ENCODE results near the gene PLOD2.

PLOD2 gene

DNA sequence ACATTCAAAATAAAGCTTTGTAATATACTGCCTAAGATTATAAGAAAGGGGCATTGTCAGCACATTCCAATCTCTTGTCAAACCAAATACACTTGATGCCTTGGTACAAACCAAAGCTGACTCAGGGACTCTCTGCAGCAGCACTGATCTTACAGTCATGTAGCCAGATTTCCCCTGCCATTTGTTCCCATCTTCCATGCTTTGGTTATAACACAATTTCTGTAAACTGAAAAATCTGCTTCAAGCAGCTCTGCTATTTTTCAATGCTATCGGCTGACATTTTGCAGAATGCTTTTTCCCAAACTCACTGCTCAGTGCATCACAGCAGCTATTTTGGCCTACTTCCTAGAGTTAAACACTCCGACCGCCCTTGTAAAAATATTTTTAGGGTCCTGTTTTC is 18.2 kb downstream of the PLOD2 start:
- Histone ChIP-seq H3K27me3 (ENCODE audit: insufficient read depth, poor library complexity, severe bottlenecking) (no peaks in the 10 kb centered on the region), H3K4me3 (replicated peaks; ENCODE audit: insufficient read depth, low read length) (no peak overlapping the region), H3K27ac (replicated peaks) (no peak overlapping the region)
- no peak for DNase-seq (ENCODE audit: low read depth in 1 of 2, low spot score in 1 of 2)
- TF ChIP-seq SPI1 (IDR thresholded peaks at IDR 0.05; ENCODE audit: borderline replicate concordance, low read depth) (no peak), POLR2AphosphoS5 (IDR thresholded peaks at IDR 0.05; ENCODE audit: low read depth) (no peak), GABPA (IDR thresholded peaks at IDR 0.05; ENCODE audit: low read depth) (no peak)
- TF ChIP-seq, protein P1, sequence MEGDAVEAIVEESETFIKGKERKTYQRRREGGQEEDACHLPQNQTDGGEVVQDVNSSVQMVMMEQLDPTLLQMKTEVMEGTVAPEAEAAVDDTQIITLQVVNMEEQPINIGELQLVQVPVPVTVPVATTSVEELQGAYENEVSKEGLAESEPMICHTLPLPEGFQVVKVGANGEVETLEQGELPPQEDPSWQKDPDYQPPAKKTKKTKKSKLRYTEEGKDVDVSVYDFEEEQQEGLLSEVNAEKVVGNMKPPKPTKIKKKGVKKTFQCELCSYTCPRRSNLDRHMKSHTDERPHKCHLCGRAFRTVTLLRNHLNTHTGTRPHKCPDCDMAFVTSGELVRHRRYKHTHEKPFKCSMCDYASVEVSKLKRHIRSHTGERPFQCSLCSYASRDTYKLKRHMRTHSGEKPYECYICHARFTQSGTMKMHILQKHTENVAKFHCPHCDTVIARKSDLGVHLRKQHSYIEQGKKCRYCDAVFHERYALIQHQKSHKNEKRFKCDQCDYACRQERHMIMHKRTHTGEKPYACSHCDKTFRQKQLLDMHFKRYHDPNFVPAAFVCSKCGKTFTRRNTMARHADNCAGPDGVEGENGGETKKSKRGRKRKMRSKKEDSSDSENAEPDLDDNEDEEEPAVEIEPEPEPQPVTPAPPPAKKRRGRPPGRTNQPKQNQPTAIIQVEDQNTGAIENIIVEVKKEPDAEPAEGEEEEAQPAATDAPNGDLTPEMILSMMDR (IDR thresholded peaks at IDR 0.05; ENCODE audit: insufficient read depth, low read length), result no peak
- TF ChIP-seq, protein P2, sequence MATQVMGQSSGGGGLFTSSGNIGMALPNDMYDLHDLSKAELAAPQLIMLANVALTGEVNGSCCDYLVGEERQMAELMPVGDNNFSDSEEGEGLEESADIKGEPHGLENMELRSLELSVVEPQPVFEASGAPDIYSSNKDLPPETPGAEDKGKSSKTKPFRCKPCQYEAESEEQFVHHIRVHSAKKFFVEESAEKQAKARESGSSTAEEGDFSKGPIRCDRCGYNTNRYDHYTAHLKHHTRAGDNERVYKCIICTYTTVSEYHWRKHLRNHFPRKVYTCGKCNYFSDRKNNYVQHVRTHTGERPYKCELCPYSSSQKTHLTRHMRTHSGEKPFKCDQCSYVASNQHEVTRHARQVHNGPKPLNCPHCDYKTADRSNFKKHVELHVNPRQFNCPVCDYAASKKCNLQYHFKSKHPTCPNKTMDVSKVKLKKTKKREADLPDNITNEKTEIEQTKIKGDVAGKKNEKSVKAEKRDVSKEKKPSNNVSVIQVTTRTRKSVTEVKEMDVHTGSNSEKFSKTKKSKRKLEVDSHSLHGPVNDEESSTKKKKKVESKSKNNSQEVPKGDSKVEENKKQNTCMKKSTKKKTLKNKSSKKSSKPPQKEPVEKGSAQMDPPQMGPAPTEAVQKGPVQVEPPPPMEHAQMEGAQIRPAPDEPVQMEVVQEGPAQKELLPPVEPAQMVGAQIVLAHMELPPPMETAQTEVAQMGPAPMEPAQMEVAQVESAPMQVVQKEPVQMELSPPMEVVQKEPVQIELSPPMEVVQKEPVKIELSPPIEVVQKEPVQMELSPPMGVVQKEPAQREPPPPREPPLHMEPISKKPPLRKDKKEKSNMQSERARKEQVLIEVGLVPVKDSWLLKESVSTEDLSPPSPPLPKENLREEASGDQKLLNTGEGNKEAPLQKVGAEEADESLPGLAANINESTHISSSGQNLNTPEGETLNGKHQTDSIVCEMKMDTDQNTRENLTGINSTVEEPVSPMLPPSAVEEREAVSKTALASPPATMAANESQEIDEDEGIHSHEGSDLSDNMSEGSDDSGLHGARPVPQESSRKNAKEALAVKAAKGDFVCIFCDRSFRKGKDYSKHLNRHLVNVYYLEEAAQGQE (IDR thresholded peaks at IDR 0.05; ENCODE audit: insufficient replicate concordance, low read depth), result no peak

DNA sequence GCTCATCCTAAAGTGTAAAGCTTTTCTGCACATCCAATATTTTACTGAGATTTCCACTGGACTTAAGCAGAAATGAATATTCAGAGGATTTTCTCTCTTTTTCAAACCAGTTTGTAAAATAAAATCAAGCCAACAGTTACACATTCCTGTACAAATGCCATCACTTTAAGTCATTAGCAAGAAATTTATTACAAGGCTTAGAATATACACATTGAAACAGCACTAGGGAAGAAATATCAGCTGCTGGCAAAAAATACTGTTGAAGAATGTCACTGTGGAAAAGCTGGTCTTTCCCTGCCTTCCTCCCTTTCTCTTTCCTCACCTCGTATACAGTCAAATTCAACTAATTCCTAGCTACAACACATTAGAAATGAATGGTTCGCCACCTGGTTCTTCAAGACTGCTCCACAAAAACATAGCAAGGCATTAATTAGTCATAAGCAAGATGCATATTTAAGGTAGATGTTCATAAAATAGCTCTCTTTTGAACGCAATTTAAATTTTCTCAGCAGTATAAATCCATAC is 21.3 kb downstream of the PLOD2 start:
- H3K27ac ChIP-seq (replicated peaks), result no peak overlapping the region
- no peaks in the 10 kb centered on the region for H3K27me3 ChIP-seq (ENCODE audit: insufficient read depth, poor library complexity, severe bottlenecking)
- TF ChIP-seq, protein P1 (IDR thresholded peaks at IDR 0.05; ENCODE audit: insufficient read depth, low read length), result no peak
- TF ChIP-seq GABPA (IDR thresholded peaks at IDR 0.05; ENCODE audit: low read depth) (no peak), SPI1 (IDR thresholded peaks at IDR 0.05; ENCODE audit: borderline replicate concordance, low read depth) (no peak), POLR2AphosphoS5 (IDR thresholded peaks at IDR 0.05; ENCODE audit: low read depth) (no peak)
- TF ChIP-seq, protein P2 (IDR thresholded peaks at IDR 0.05; ENCODE audit: insufficient replicate concordance, low read depth), result no peak
- no peak overlapping the region for H3K4me3 ChIP-seq (replicated peaks; ENCODE audit: insufficient read depth, low read length)
- DNase-seq (ENCODE audit: low read depth in 1 of 2, low spot score in 1 of 2), result no peak

DNA sequence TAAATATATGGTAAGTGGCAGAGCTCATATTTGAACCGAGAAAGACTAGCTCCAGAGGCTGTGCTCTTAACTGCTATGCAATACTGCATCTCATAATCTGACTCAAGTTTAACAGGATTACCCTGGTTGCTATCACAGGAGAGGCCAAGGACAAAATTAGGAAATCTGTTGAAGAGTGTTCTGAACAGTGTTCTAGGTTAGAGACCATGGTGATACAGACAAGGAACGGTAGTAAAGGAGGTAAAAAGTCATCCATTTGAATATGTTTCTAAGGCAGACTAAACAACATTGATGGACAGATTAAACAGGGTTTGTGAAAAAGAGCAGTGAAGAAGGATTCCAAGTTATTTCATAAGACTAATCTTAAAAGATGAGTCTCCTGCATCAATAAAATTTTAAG is 22.1 kb downstream of the PLOD2 start:
- no peak overlapping the region for H3K4me3 ChIP-seq (replicated peaks; ENCODE audit: insufficient read depth, low read length)
- no peak overlapping the region for H3K27ac ChIP-seq (replicated peaks)
- TF ChIP-seq POLR2AphosphoS5 (IDR thresholded peaks at IDR 0.05; ENCODE audit: low read depth) (no peak), SPI1 (IDR thresholded peaks at IDR 0.05; ENCODE audit: borderline replicate concordance, low read depth) (no peak), GABPA (IDR thresholded peaks at IDR 0.05; ENCODE audit: low read depth) (no peak)
- TF ChIP-seq, protein P2 (IDR thresholded peaks at IDR 0.05; ENCODE audit: insufficient replicate concordance, low read depth), result no peak
- TF ChIP-seq, protein P1 (IDR thresholded peaks at IDR 0.05; ENCODE audit: insufficient read depth, low read length), result no peak
- no peak for DNase-seq (ENCODE audit: low read depth in 1 of 2, low spot score in 1 of 2)
- H3K27me3 ChIP-seq (ENCODE audit: insufficient read depth, poor library complexity, severe bottlenecking), result no peaks in the 10 kb centered on the region

Measured in HL-60 (cell line).